Natural killer cell (primary cell): ENCODE data around the gene STK4. TPM values are rescaled to one million over a fixed set of nuclear protein-coding genes. Genes with fewer than 3 reads are reported as not detected.

Source experiments
- ATAC-seq, 3 donors: fragments of 150-1000 bp in 2 of 3; fragments of 200-7000 bp in 1 of 3; cut with Tn5 transposase; 1 replicate in 1 of 3; 2 replicates in 2 of 3; pipeline ENCODE4 v1.10.0; 2021; ENCODE audit warnings: mild to moderate bottlenecking in 2 of 3, moderate library complexity in 2 of 3
- DNase-seq, 2 donors: peaks; one replicate each; pipeline versions ENCODE4 v3.0.0 to v3.0.0-alpha.2; 2013 to 2021; ENCODE audit warnings: mixed read lengths in 1 of 2
- H3K27ac ChIP-seq: one replicate; pipeline ENCODE4 v1.5.1; 2013; ENCODE audit warnings: mild to moderate bottlenecking, low read length
- H3K27me3 ChIP-seq: one replicate; pipeline ENCODE4 v1.6.1; 2013; ENCODE audit warnings: low read length; ENCODE audit not compliant: control insufficient read depth, insufficient read depth
- H3K36me3 ChIP-seq: one replicate; pipeline ENCODE4 v1.6.1; 2013; ENCODE audit warnings: low read length; ENCODE audit not compliant: control insufficient read depth, insufficient read depth
- H3K4me1 ChIP-seq: one replicate; pipeline ENCODE4 v1.6.1; 2013; ENCODE audit warnings: low read length; ENCODE audit not compliant: control insufficient read depth, insufficient read depth
- H3K4me3 ChIP-seq: one replicate; pipeline ENCODE4 v1.5.1; 2013; ENCODE audit warnings: low read length
- H3K9me3 ChIP-seq: one replicate; pipeline ENCODE4 v1.6.1; 2013; ENCODE audit warnings: low read length; ENCODE audit not compliant: control insufficient read depth, insufficient read depth
- H3K27ac Mint-ChIP-seq, 2 donors: one replicate each; pipeline ENCODE4 v1.8.0; 2022; ENCODE audit warnings: mild to moderate bottlenecking in 2 of 2, mixed read lengths in 2 of 2, moderate library complexity in 1 of 2
- H3K27me3 Mint-ChIP-seq, 2 donors: one replicate each; pipeline ENCODE4 v1.8.0; 2022; ENCODE audit warnings: low read depth in 2 of 2, mixed read lengths in 2 of 2
- H3K36me3 Mint-ChIP-seq: one replicate; pipeline ENCODE4 v1.8.0; 2022; ENCODE audit warnings: mixed read lengths
- H3K4me1 Mint-ChIP-seq, 2 donors: one replicate each; pipeline ENCODE4 v1.8.0; 2022; ENCODE audit warnings: mixed read lengths in 2 of 2
- H3K4me3 Mint-ChIP-seq: one replicate; pipeline ENCODE4 v1.8.0; 2022; ENCODE audit warnings: mild to moderate bottlenecking, moderate library complexity, mixed read lengths
- H3K9me3 Mint-ChIP-seq, 2 donors: one replicate each; pipeline ENCODE4 v1.8.0; 2022; ENCODE audit warnings: mixed read lengths in 2 of 2
- CTCF ChIP-seq: fragments of 200-600 bp; IDR thresholded peaks from one replicate; pipeline ENCODE4 v1.8.0; 2022; ENCODE audit warnings: antibody characterized with exemption
- WGBS: methylation state at CpG from one replicate; pipeline ENCODE4 v1.1.7; 2013; ENCODE audit warnings: missing lambda C conversion rate; ENCODE audit not compliant: insufficient coverage; 5-methylcytosine and 5-hydroxymethylcytosine counted together
- intact Hi-C: fragments of 100-400 bp; cut with micrococcal nuclease; formaldehyde crosslinking; loops from one replicate; pipeline ENCODE4 v1.14.2; 2022
- total RNA-seq, 4 donors: library from RNA; stranded (reverse); fragments of 120-200 nt in 1 of 4; gene quantifications; one replicate each; pipeline versions ENCODE4 v1.2.3 to v1.2.4, GENCODE V29; 2013 to 2022

Gene STK4
- total RNA-seq, 3 donors from 2014 or later (not counting 1 experiment from before 2014, with no cell fraction given) = 351 to 394 (median 366) TPM

- no peaks in the 10 kb centered on the region for H3K27me3 ChIP-seq
- no peaks in the 10 kb centered on the region for H3K4me1 ChIP-seq
- peaks cover 6% of the 10 kb centered on the region for H3K36me3 ChIP-seq
- no peak for ATAC-seq
- no peak for TF ChIP-seq CTCF
- no peak overlapping the region for H3K4me3 Mint-ChIP-seq
- H3K27ac Mint-ChIP-seq = no peak overlapping the region
- WGBS = 86% methylated on average over 3 of the region's 3 CpGs
- no peak overlapping the region for H3K27ac ChIP-seq
- H3K4me1 Mint-ChIP-seq = no peaks in the 10 kb centered on the region
- H3K9me3 Mint-ChIP-seq = no peaks in the 10 kb centered on the region
- no peak overlapping the region for H3K4me3 ChIP-seq
- no peak for DNase-seq
- no peaks in the 10 kb centered on the region for H3K36me3 Mint-ChIP-seq
- intact Hi-C loops = no loop called here
- H3K9me3 ChIP-seq = no peaks in the 10 kb centered on the region
- H3K27me3 Mint-ChIP-seq = no peaks in the 10 kb centered on the region
These were observed 37.7 kb upstream of the STK4 start for GRCh38 chr20:44928595-44928994.

DNA sequence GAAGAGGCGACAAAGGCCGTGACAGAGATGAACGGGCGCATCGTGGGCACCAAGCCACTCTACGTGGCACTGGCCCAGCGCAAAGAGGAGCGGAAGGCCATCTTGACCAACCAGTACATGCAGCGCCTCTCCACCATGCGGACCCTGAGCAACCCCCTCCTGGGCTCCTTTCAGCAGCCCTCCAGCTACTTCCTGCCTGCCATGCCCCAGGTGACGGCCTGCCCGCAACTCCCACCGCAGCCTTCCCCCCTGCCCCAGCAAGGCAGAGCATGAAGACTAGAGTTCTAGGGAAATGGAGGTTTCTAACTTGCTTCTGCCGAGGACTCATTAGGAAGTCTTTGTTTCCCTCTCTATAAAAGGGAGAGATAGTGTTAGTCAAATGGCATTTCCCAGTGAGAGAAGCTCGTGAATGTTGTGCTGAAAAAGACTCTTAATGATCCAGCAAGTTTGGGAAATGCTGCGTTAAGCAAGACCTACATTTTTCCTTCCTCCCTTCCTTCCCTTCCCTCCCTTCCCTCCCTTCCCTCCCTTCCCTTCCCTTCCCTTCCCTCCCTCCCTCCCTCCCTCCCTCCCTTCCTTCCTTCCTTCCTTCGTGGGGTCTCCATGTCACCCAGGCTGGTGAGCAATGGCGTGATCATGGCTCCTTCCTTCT is 35.7 kb upstream of the STK4 start:
- Histone ChIP-seq H3K36me3 (peaks cover 10% of the 10 kb centered on the region), H3K4me1 (no peaks in the 10 kb centered on the region), H3K4me3 (no peak overlapping the region), H3K27me3 (no peaks in the 10 kb centered on the region), H3K27ac (no peak overlapping the region), H3K9me3 (no peaks in the 10 kb centered on the region)
- Mint-ChIP-seq H3K4me3 (no peak overlapping the region), H3K4me1 (no peaks in the 10 kb centered on the region), H3K27me3 (no peaks in the 10 kb centered on the region), H3K27ac (no peak overlapping the region), H3K9me3 (no peaks in the 10 kb centered on the region), H3K36me3 (no peaks in the 10 kb centered on the region)
- no peak for TF ChIP-seq CTCF
- no peak for DNase-seq
- intact Hi-C loops = no loop called here
- WGBS = 97% methylated on average over 17 of the region's 18 CpGs
- ATAC-seq = no peak

- H3K27ac Mint-ChIP-seq = no peak overlapping the region
- 91% methylated on average over 3 of the region's 3 CpGs for WGBS
- H3K9me3 Mint-ChIP-seq = no peaks in the 10 kb centered on the region
- H3K4me3 Mint-ChIP-seq = no peak overlapping the region
- DNase-seq (no peak), ATAC-seq (no peak)
- intact Hi-C loops = no loop called here
- Histone ChIP-seq H3K4me1 (no peaks in the 10 kb centered on the region), H3K9me3 (no peaks in the 10 kb centered on the region), H3K36me3 (peaks cover 15% of the 10 kb centered on the region), H3K27ac (no peak overlapping the region), H3K27me3 (no peaks in the 10 kb centered on the region), H3K4me3 (no peak overlapping the region)
- H3K36me3 Mint-ChIP-seq = no peaks in the 10 kb centered on the region
- no peaks in the 10 kb centered on the region for H3K4me1 Mint-ChIP-seq
- H3K27me3 Mint-ChIP-seq = no peaks in the 10 kb centered on the region
- no peak for TF ChIP-seq CTCF
These were observed 34.4 kb upstream of the STK4 start for GRCh38 chr20:44931911-44932310.

DNA sequence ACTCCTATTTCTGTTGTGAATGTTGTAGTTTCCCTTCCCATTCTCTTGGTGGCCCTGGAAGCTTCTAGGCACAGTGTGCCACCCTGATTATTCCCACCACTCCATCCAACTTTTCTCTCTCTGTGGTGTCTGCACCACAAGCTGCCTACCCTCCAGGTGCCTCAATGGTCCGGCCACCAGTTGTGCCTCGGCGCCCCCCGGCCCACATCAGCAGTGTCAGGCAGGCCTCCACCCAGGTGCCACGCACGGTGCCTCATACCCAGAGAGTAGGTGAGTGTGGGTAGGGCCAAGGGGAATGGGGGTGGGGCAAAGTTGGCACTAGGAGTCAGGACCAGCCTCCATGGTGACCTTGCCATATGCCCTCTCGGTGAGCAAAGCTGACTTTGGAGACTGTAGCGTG is 33.4 kb upstream of the STK4 start:
- Mint-ChIP-seq H3K27me3 (no peaks in the 10 kb centered on the region), H3K4me1 (no peaks in the 10 kb centered on the region), H3K9me3 (no peaks in the 10 kb centered on the region), H3K36me3 (no peaks in the 10 kb centered on the region), H3K4me3 (no peak overlapping the region), H3K27ac (no peak overlapping the region)
- DNase-seq (no peak), ATAC-seq (no peak)
- no peaks in the 10 kb centered on the region for H3K9me3 ChIP-seq
- H3K4me3 ChIP-seq = no peak overlapping the region
- H3K36me3 ChIP-seq = peaks cover 18% of the 10 kb centered on the region
- H3K4me1 ChIP-seq = no peaks in the 10 kb centered on the region
- 98% methylated on average over 8 of the region's 8 CpGs for WGBS
- no peak overlapping the region for H3K27ac ChIP-seq
- no peak for TF ChIP-seq CTCF
- intact Hi-C loops = no loop called here
- H3K27me3 ChIP-seq = no peaks in the 10 kb centered on the region
